ENCODE data around the gene PAX8.

The PAX8 gene

DNA sequence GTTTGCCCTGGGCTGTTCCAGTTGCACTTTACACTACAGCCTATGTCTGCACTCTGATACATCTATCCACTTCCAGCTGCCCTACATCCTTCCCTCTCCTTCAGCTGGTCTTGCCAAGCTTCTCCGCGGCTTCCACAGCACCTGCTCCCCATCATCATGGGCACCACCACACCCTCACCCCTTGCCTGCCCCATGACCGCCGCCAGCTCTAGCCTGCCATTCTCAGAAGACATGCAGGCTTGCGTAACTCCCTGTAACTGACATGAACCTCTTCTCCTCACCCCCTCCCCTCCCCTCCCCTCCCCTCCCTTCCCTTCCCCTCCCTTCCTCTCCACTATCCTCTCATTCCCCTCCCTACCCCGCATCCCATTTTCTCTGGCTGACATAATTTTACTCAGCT, 46.0 kb downstream of the PAX8 start:
- no peaks in the 10 kb centered on the region for H3K9me3 ChIP-seq (replicated peaks; ENCODE audit: low read length)
- peaks cover 13% of the 10 kb centered on the region for H3K4me1 ChIP-seq (ENCODE audit: control insufficient read depth, insufficient read depth, low read length)
- H3K4me2 ChIP-seq (ENCODE audit: low read length) = no peak overlapping the region
- H3K4me3 ChIP-seq (ENCODE audit: low read length) = no peak overlapping the region
- no peaks in the 10 kb centered on the region for H3K36me3 ChIP-seq (ENCODE audit: insufficient read depth, low read length)
- H3K27me3 ChIP-seq (ENCODE audit: control insufficient read depth, insufficient read depth, low read length) = no peaks in the 10 kb centered on the region
- no peak overlapping the region for H3K9ac ChIP-seq (ENCODE audit: low read depth, low read length)

DNA sequence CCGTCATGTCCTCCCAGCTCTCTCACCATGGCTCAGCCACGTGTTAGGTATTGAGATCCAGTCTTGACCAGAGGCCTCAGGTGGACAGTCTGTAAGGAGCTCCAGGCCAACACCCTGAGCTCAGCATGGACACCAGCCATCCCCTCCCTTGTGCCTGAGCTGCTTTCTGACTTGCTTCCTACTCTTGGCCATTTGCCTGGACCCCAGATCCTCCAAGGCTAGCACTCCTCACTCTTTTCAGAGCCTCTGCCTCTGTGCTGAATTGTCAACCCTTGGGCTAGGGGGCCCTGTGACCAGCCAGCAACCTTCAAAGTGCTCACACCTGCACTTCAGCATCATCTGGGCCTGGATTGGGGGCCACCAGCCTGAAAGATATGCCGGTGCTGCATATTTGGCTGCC, 46.6 kb downstream of the PAX8 start:
- Histone ChIP-seq H3K9me3 (replicated peaks; ENCODE audit: low read length) (no peaks in the 10 kb centered on the region), H3K36me3 (ENCODE audit: insufficient read depth, low read length) (no peaks in the 10 kb centered on the region), H3K9ac (ENCODE audit: low read depth, low read length) (no peak overlapping the region), H3K4me3 (ENCODE audit: low read length) (no peak overlapping the region), H3K4me1 (ENCODE audit: control insufficient read depth, insufficient read depth, low read length) (peaks cover 13% of the 10 kb centered on the region), H3K4me2 (ENCODE audit: low read length) (no peak overlapping the region), H3K27me3 (ENCODE audit: control insufficient read depth, insufficient read depth, low read length) (no peaks in the 10 kb centered on the region)

DNA sequence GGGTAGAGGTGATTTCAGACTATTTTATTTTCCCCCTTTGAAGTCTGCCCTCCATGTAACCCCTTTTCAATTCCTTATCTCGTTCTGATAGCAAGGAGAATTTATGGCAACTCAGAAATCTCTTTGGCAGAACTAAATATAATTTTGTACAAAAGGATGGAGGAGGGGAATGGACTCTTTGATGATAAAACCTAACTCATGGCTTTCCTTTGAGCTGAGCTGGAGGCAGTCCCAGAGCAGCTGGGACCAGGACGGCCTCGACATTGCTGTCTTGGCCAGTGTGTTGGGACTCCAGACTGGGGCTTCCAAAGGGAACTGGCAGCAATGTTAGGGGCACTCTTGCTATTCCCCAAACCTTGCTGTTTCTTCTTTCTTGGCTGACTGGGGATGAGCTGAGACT, 47.7 kb downstream of the PAX8 start:
- H3K36me3 ChIP-seq (ENCODE audit: insufficient read depth, low read length) = no peaks in the 10 kb centered on the region
- peaks cover 14% of the 10 kb centered on the region for H3K4me1 ChIP-seq (ENCODE audit: control insufficient read depth, insufficient read depth, low read length)
- H3K4me2 ChIP-seq (ENCODE audit: low read length) = no peak overlapping the region
- no peak overlapping the region for H3K9ac ChIP-seq (ENCODE audit: low read depth, low read length)
- H3K27me3 ChIP-seq (ENCODE audit: control insufficient read depth, insufficient read depth, low read length) = no peaks in the 10 kb centered on the region
- no peak overlapping the region for H3K4me3 ChIP-seq (ENCODE audit: low read length)
- H3K9me3 ChIP-seq (replicated peaks; ENCODE audit: low read length) = no peaks in the 10 kb centered on the region

DNA sequence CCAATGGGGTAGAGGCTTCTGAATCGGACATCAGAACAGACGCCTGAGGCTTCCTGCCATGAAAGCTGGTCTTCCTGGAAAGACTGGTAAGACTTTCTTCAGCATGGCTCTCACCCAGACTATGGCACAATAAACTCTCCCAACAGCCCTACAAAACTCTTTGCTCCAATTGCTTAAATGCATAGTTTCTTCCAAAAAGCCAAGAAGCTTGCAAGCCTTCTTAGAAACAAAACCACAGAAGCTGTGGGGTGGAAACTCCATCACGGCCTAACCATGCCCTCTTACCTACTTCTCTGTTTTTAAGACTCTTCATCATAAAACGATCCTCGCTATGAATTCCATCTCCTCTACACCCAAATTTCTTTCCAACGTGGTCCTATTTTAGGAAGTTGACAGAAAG, 48.2 kb downstream of the PAX8 start:
- H3K4me1 ChIP-seq (ENCODE audit: control insufficient read depth, insufficient read depth, low read length) = peaks cover 17% of the 10 kb centered on the region
- H3K4me3 ChIP-seq (ENCODE audit: low read length) = no peak overlapping the region
- no peak overlapping the region for H3K4me2 ChIP-seq (ENCODE audit: low read length)
- H3K9me3 ChIP-seq (replicated peaks; ENCODE audit: low read length) = no peaks in the 10 kb centered on the region
- no peaks in the 10 kb centered on the region for H3K27me3 ChIP-seq (ENCODE audit: control insufficient read depth, insufficient read depth, low read length)
- H3K9ac ChIP-seq (ENCODE audit: low read depth, low read length) = no peak overlapping the region
- no peaks in the 10 kb centered on the region for H3K36me3 ChIP-seq (ENCODE audit: insufficient read depth, low read length)

DNA sequence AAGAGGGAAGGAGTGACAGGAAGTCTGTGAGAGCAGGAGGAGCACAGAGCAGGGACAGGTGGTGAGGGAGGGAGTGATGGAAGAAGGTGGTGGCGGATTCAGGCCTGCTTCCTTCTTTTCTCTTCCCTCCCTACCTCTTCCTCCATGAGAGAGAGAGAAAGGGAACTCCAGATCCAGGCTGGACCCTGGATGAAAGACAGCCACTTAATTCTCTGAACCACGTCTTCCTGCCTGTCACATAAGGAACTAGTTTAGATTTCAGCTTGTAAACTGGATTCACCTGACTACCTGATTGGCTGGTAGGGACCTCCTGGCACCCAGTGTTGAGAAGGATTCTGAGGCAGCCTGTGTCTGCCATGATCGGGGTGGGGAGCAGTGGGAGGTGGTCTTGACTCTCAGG, 48.9 kb downstream of the PAX8 start:
- H3K9me3 ChIP-seq (replicated peaks; ENCODE audit: low read length) = no peaks in the 10 kb centered on the region
- peaks cover 20% of the 10 kb centered on the region for H3K4me1 ChIP-seq (ENCODE audit: control insufficient read depth, insufficient read depth, low read length)
- H3K27me3 ChIP-seq (ENCODE audit: control insufficient read depth, insufficient read depth, low read length) = no peaks in the 10 kb centered on the region
- no peak overlapping the region for H3K4me3 ChIP-seq (ENCODE audit: low read length)
- no peak overlapping the region for H3K9ac ChIP-seq (ENCODE audit: low read depth, low read length)
- H3K4me2 ChIP-seq (ENCODE audit: low read length) = no peak overlapping the region
- H3K36me3 ChIP-seq (ENCODE audit: insufficient read depth, low read length) = no peaks in the 10 kb centered on the region

DNA sequence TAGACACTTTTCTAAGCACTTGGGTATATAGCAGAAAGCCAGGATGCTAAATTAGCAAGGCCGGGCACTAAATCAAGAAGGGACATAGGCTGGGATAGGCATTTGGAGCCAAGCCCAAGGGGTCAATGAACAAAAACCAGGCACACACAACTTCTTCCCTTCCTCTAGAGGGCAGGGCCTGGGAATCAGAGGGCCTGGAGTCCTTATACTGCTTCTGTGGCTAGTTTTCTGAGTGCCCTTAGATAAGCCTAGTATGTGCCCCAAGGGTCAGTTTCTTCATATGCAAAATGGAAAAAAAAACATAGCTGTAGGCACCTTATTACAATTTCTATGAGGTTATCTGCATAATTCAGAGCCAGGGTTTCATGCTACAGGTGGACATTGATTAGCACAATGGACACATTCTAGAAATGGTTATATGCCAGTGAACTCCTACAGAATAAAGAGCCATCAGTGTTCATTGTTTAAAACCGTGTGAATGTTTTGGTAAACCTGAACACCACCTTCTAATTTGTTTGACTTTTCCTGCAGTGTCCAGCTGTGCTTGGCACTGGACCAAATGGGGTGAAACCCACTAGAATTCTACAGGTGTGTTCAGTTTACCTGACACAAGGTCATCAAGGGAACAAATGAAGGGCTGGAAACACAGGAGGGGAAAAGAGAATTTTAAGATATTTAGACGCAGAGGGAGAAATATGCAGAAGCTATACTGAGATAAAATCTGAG, 49.6 kb downstream of the PAX8 start:
- no peaks in the 10 kb centered on the region for H3K27me3 ChIP-seq (ENCODE audit: control insufficient read depth, insufficient read depth, low read length)
- H3K4me1 ChIP-seq (ENCODE audit: control insufficient read depth, insufficient read depth, low read length) = peaks cover 18% of the 10 kb centered on the region
- H3K9ac ChIP-seq (ENCODE audit: low read depth, low read length) = no peak overlapping the region
- H3K9me3 ChIP-seq (replicated peaks; ENCODE audit: low read length) = no peaks in the 10 kb centered on the region
- H3K4me2 ChIP-seq (ENCODE audit: low read length) = no peak overlapping the region
- H3K4me3 ChIP-seq (ENCODE audit: low read length) = no peak overlapping the region
- H3K36me3 ChIP-seq (ENCODE audit: insufficient read depth, low read length) = no peaks in the 10 kb centered on the region

DNA sequence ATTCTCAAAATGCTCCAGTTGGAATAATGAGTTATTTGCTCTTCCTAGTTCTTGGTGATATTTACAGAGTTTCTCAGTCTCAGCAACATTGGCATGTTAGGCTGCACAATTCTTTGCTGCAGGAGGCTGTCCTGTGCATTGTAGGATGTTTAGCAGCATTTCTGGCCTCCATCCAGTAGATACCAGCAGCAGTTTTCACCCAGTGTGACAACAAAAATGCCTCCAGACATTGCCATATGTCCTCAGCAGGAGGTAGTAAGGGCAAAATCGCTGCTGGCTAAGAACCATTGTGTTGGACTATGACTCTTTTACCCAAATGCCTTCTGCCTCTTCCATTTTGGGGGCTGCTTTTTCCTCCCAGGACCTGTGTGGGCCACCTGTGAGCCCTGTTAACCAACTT, 50.4 kb downstream of the PAX8 start:
- Histone ChIP-seq H3K4me3 (ENCODE audit: low read length) (no peak overlapping the region), H3K4me2 (ENCODE audit: low read length) (no peak overlapping the region)

DNA sequence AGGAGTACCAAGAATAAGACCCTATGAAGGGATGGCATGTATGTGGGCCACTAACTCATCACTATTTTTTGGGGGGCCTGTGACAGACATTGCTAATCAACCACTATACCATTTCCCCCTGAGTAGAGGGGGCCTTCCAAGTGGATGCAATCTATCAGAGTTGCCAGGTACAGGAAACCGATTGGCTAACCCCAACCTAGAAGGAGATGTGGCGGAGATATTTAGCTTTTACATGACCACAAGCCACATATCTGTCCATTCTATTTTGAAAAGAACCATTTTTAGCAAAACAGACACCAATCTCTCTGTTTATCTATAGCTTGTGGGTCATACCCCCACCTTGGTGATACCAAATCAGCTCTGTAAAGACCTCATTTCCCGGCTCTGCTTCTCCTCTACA, 51.0 kb downstream of the PAX8 start:
- H3K4me3 ChIP-seq (ENCODE audit: low read length) = no peak overlapping the region
- no peak overlapping the region for H3K9ac ChIP-seq (ENCODE audit: low read depth, low read length)
- no peaks in the 10 kb centered on the region for H3K36me3 ChIP-seq (ENCODE audit: insufficient read depth, low read length)
- peaks cover 13% of the 10 kb centered on the region for H3K4me1 ChIP-seq (ENCODE audit: control insufficient read depth, insufficient read depth, low read length)
- no peaks in the 10 kb centered on the region for H3K27me3 ChIP-seq (ENCODE audit: control insufficient read depth, insufficient read depth, low read length)
- no peak overlapping the region for H3K4me2 ChIP-seq (ENCODE audit: low read length)
- no peaks in the 10 kb centered on the region for H3K9me3 ChIP-seq (replicated peaks; ENCODE audit: low read length)

More for the DNA sequence above, 50.4 kb downstream of the PAX8 start:
- H3K9me3 ChIP-seq (replicated peaks; ENCODE audit: low read length) = no peaks in the 10 kb centered on the region
- no peak overlapping the region for H3K9ac ChIP-seq (ENCODE audit: low read depth, low read length)
- H3K36me3 ChIP-seq (ENCODE audit: insufficient read depth, low read length) = no peaks in the 10 kb centered on the region
- peaks cover 13% of the 10 kb centered on the region for H3K4me1 ChIP-seq (ENCODE audit: control insufficient read depth, insufficient read depth, low read length)
- no peaks in the 10 kb centered on the region for H3K27me3 ChIP-seq (ENCODE audit: control insufficient read depth, insufficient read depth, low read length)

DNA sequence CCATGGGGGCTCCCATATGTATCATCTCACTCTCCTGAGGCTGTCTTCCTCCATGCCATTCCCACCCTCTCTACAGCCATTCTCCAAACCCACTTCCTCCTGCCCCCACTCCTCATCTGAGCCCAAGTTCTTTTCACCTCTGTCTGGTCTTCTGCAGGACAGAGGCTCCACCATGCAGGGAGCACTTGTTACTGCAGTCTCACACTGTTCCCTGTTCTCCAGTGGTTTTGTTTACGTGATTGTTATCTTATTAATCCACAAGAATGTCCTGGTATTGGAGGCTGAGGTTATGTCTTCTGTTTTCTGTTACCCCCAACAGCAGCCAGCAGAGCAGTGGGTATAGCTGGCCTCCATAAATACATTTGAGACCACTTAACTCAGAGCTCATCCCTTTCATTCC, 51.4 kb downstream of the PAX8 start:
- H3K27me3 ChIP-seq (ENCODE audit: control insufficient read depth, insufficient read depth, low read length) = no peaks in the 10 kb centered on the region
- no peak overlapping the region for H3K9ac ChIP-seq (ENCODE audit: low read depth, low read length)
- no peaks in the 10 kb centered on the region for H3K36me3 ChIP-seq (ENCODE audit: insufficient read depth, low read length)
- H3K4me1 ChIP-seq (ENCODE audit: control insufficient read depth, insufficient read depth, low read length) = peaks cover 9% of the 10 kb centered on the region
- no peak overlapping the region for H3K4me2 ChIP-seq (ENCODE audit: low read length)
- no peak overlapping the region for H3K4me3 ChIP-seq (ENCODE audit: low read length)
- H3K9me3 ChIP-seq (replicated peaks; ENCODE audit: low read length) = no peaks in the 10 kb centered on the region

DNA sequence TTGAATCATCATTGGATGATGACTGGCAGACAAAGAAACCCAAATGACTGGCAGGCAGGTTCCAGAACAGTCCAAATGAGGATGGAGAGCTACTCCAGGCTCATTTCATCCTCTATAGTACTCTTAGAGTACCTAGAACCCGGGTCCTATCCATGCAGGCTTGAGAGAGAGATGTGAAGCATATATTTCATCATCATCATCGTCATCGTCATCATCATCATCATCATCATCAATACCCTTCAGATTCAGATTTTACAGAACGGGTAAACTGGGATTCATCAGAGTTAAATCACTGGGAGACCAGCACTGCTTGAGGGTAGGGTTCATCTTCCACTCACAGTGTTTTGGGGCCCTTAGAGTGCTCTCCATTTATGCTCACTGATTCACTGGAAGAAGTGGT, 52.3 kb downstream of the PAX8 start:
- H3K9ac ChIP-seq (ENCODE audit: low read depth, low read length) = no peak overlapping the region
- no peak overlapping the region for H3K4me2 ChIP-seq (ENCODE audit: low read length)
- H3K9me3 ChIP-seq (replicated peaks; ENCODE audit: low read length) = no peaks in the 10 kb centered on the region
- H3K4me3 ChIP-seq (ENCODE audit: low read length) = no peak overlapping the region
- H3K36me3 ChIP-seq (ENCODE audit: insufficient read depth, low read length) = no peaks in the 10 kb centered on the region
- H3K4me1 ChIP-seq (ENCODE audit: control insufficient read depth, insufficient read depth, low read length) = peaks cover 7% of the 10 kb centered on the region
- H3K27me3 ChIP-seq (ENCODE audit: control insufficient read depth, insufficient read depth, low read length) = no peaks in the 10 kb centered on the region

DNA sequence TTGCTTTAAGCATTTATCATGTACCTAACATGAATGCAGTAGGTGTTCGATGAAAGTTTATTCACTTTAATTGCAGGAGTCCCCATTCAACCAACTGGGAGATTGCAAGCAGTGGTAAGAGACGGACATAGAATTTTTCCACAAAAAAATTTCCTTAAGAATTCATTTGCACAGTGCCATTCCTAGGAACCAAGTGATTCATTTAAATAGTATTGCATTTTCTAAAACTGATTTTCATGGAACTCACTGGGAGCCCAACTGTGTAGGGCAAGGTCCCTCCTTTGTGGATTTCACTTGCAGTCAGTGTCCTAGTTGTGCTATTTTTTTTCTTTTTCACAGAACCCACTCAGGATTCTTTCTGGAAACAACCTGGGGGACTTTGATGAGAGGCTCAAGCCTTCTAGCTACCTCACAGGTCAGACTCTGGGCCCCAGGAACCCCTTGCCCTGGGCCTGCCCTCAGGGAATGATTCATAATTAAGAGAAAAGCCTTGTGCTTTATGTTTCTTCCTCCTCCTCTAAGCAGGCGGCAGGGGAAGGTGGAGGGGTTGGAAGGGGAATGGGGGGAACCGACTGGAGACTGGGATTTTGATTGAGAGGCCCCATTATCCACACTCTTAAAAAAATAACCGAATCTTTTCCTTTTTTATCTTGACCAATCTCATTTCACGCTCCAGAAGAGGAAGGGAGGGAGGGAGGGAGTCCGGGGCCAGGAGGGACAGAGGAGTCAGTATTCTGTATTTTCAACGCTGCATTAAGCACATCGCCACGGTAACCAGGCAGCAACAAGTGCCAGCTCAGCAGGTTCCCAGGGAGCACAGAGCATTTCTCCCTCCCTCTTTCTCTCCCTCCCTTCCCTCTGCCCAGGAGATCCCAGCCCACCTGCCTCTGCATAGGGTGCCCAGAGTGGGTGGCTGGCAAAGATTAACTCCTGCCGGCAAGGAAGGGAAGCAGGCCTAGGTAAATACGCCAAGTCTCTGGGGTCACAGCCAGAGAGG, 53.2 kb downstream of the PAX8 start:
- Histone ChIP-seq H3K9me3 (replicated peaks; ENCODE audit: low read length) (no peaks in the 10 kb centered on the region), H3K4me1 (ENCODE audit: control insufficient read depth, insufficient read depth, low read length) (peaks cover 7% of the 10 kb centered on the region), H3K4me3 (ENCODE audit: low read length) (no peak overlapping the region), H3K27me3 (ENCODE audit: control insufficient read depth, insufficient read depth, low read length) (no peaks in the 10 kb centered on the region), H3K36me3 (ENCODE audit: insufficient read depth, low read length) (no peaks in the 10 kb centered on the region), H3K4me2 (ENCODE audit: low read length) (no peak overlapping the region), H3K9ac (ENCODE audit: low read depth, low read length) (no peak overlapping the region)
